Lung (tissue), 12 donors: ENCODE data around the gene C3orf52. TPM values are rescaled to one million over a fixed set of nuclear protein-coding genes. Genes with fewer than 3 reads are reported as not detected.

ENCODE experiments used
- ATAC-seq: fragments of 200-7000 bp; cut with Tn5 transposase; one replicate; pipeline ENCODE4 v1.9.1; 2020; ENCODE audit warnings: moderate number of reproducible peaks; ENCODE audit not compliant: insufficient read depth, low FRiP score
- DNase-seq, 3 donors: peaks; one replicate each; pipeline ENCODE4 v3.0.0-alpha.2; 2013 to 2017
- H3K27ac ChIP-seq, 2 donors: one replicate each; pipeline ENCODE4 v1.5.1; 2013; ENCODE audit warnings: mild to moderate bottlenecking in 2 of 2, moderate library complexity in 2 of 2, control low read depth in 1 of 2, inconsistent platforms in 1 of 2, low read depth in 1 of 2, low read length in 1 of 2
- H3K27me3 ChIP-seq, 3 donors: one replicate each; pipeline ENCODE4 v1.5.1; 2013; ENCODE audit warnings: low read length in 2 of 3; ENCODE audit not compliant: control insufficient read depth in 3 of 3, insufficient read depth in 3 of 3
- H3K36me3 ChIP-seq, 4 donors: one replicate each; pipeline ENCODE4 v1.5.1; 2013; ENCODE audit warnings: low read length in 4 of 4, mild to moderate bottlenecking in 1 of 4, moderate library complexity in 1 of 4; ENCODE audit not compliant: control insufficient read depth in 4 of 4, insufficient read depth in 4 of 4
- H3K4me1 ChIP-seq, 5 donors: one replicate each; pipeline ENCODE4 v1.5.1; 2013; ENCODE audit warnings: low read length in 5 of 5, mild to moderate bottlenecking in 2 of 5, moderate library complexity in 1 of 5; ENCODE audit not compliant: control insufficient read depth in 5 of 5, insufficient read depth in 5 of 5
- H3K4me3 ChIP-seq: one replicate; pipeline ENCODE4 v1.5.1; 2013; ENCODE audit warnings: mild to moderate bottlenecking, control low read depth, moderate library complexity
- H3K9ac ChIP-seq, 2 donors: one replicate each; pipeline ENCODE4 v1.5.1; 2013; ENCODE audit warnings: low read length in 2 of 2, control low read depth in 1 of 2; ENCODE audit not compliant: insufficient read depth in 1 of 2
- H3K9me3 ChIP-seq, 4 donors: one replicate each; pipeline ENCODE4 v1.5.1; 2013; ENCODE audit warnings: low read length in 3 of 4, mild to moderate bottlenecking in 1 of 4, moderate library complexity in 1 of 4; ENCODE audit not compliant: control insufficient read depth in 4 of 4, insufficient read depth in 3 of 4
- CTCF ChIP-seq: IDR thresholded peaks from 2 replicates; pipeline ENCODE4 v1.5.1; 2012; ENCODE audit warnings: mild to moderate bottlenecking; ENCODE audit errors: control extremely low read depth, extremely low read depth
- WGBS, 2 donors: extraction: QIAGEN DNeasy Blood & Tissue Kit; methylation state at CpG; one replicate each; pipeline ENCODE4 v1.1.7; 2013; 5-methylcytosine and 5-hydroxymethylcytosine counted together
- polyA plus RNA-seq, 2 donors: library from polyadenylated mRNA; stranded (reverse); fragments of 200-250 nt; gene quantifications; one replicate each; pipeline ENCODE4 v1.2.1, GENCODE V29; 2013
- total RNA-seq, 2 donors: library from RNA; depleted of rRNA in 1 of 2; stranded (reverse); fragments of >200 nt in 1 of 2; gene quantifications; one replicate each; pipeline ENCODE4 v1.2.1, GENCODE V29; 2014 to 2021
- donor health status: control.
- donor health status: control.
- donor health status: Bipolar disorder and iron deficiency.
- donor health status: healthy.
- donor health status: DM: yes; HTN: yes; CAD: no.

The C3orf52 gene
- total and polyA plus RNA-seq, 4 donors = 6.5 to 22.4 (median 14.5) TPM

- TF ChIP-seq CTCF = no peak
- peaks cover 0 to 3% (median 0%) of the 10 kb centered on the region in 5 donors for H3K4me1 ChIP-seq
- H3K36me3 ChIP-seq = no peaks in the 10 kb centered on the region
- H3K4me3 ChIP-seq = no peak overlapping the region
- H3K27me3 ChIP-seq = no peaks in the 10 kb centered on the region
- H3K9ac ChIP-seq = no peak overlapping the region
- no peak overlapping the region for H3K27ac ChIP-seq
- ATAC-seq (no peak), DNase-seq (no peak)
- 88 to 93% methylated on average over 5 of the region's 5 CpGs for WGBS, 2 donors
- H3K9me3 ChIP-seq = no peaks in the 10 kb centered on the region
These were observed 47.6 kb downstream of the C3orf52 start for GRCh38 chr3:112133626-112134334.

- H3K27ac ChIP-seq = no peak overlapping the region
- peaks cover 0 to 3% (median 0%) of the 10 kb centered on the region in 5 donors for H3K4me1 ChIP-seq
- WGBS, 2 donors = 67 to 89% methylated on average over 8 of the region's 8 CpGs
- no peaks in the 10 kb centered on the region for H3K9me3 ChIP-seq
- DNase-seq = peak in 1 of 3 donors; percentile 25
- ATAC-seq = no peak
- H3K27me3 ChIP-seq = no peaks in the 10 kb centered on the region
- H3K36me3 ChIP-seq = no peaks in the 10 kb centered on the region
- no peak overlapping the region for H3K9ac ChIP-seq
- no peak for TF ChIP-seq CTCF
- H3K4me3 ChIP-seq = no peak overlapping the region
These were observed 48.3 kb downstream of the C3orf52 start for GRCh38 chr3:112134335-112135124.

GRCh38 chr3:112136046-112136445, 49.9 kb downstream of the C3orf52 start:
- H3K36me3 ChIP-seq = no peaks in the 10 kb centered on the region
- no peak for ATAC-seq
- 73 to 80% methylated on average over 1 of the region's 1 CpG for WGBS, 2 donors

More at GRCh38 chr3:112136046-112136445, 49.9 kb downstream of the C3orf52 start:
- no peaks in the 10 kb centered on the region for H3K27me3 ChIP-seq
- no peak overlapping the region for H3K27ac ChIP-seq
- H3K4me3 ChIP-seq = no peak overlapping the region
- no peak for DNase-seq
- H3K9me3 ChIP-seq = no peaks in the 10 kb centered on the region
- no peak for TF ChIP-seq CTCF
- H3K9ac ChIP-seq = no peak overlapping the region
- H3K4me1 ChIP-seq = peaks cover 0 to 3% (median 0%) of the 10 kb centered on the region in 5 donors
